Measurements from ENCODE around the gene TNS3. TPM values are rescaled to one million over a fixed set of nuclear protein-coding genes. Genes with fewer than 3 reads are reported as not detected.

Gene TNS3
- polyA plus RNA-seq, 1 of the 3 experiments (the other 2 are of a cell fraction) = 72.3 TPM

DNA sequence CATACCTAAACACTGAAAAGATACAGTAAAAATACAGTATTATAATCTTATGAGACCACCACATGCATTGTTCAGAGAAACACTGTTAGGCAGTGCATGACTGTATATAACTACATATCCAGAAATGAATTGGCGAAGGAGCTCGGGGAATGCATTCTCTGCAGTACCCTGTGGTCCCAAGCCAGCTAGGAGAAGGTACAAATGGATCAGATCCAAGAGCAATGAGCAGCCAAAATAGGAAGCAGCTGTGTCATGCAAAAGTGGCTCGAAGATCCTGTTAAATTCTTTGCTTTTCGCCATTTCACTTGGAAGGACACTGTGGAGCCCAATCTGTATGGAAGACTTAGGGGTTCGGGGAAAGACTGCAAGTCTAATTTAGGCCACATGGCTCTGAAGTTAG, 334.8 kb downstream of the TNS3 start (continued):
- TF ChIP-seq TAF1 (IDR thresholded peaks at IDR 0.05; ENCODE audit: borderline replicate concordance, low read depth, low read length) = no peak
- TF ChIP-seq TEAD4 (IDR thresholded peaks at IDR 0.05; ENCODE audit: borderline replicate concordance, insufficient read depth) = no peak

DNA sequence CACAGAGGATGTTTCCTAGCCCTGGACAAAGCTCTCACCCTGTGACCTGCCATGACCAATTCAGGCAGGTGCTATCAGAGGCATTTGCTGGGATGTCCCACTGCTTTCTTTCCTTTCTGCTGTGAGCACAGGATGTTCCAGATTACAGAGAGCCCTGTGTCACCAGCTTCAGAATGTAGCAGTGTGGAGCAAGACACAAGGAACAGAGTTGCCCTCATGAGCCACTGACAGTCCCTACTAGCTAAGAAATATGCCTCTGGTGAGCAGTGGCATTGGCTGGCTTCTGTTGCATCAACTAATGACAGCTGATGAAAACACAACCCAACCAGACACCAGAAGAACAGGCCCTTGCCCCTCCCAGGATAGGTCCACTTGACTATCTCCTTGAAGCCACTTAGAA, 337.2 kb downstream of the TNS3 start:
- H3K27ac ChIP-seq (ENCODE audit: low read depth in 2 of 2, low read length in 1 of 2) = no peak overlapping the region
- H3K79me2 ChIP-seq (ENCODE audit: insufficient read depth) = no peaks in the 10 kb centered on the region
- H3K27me3 ChIP-seq (ENCODE audit: insufficient read depth) = no peaks in the 10 kb centered on the region
- no peaks in the 10 kb centered on the region for H3K4me1 ChIP-seq (ENCODE audit: control insufficient read depth in 1 of 2, insufficient read depth in 2 of 2, low read depth in 1 of 2, low read length in 1 of 2)
- H3K9ac ChIP-seq = no peak overlapping the region
- H3K9me2 ChIP-seq = no peaks in the 10 kb centered on the region
- no peak for TF ChIP-seq GATA2 (CRISPR knock-in tag; IDR thresholded peaks at IDR 0.05)
- ChIA-PET CTCF (interaction anchor here (1.1 to 4.3 kb wide), 5 partner anchors 9 to 64 kb away, joined by 3 to 36 read pairs (median 3); no protein-coding TSS in a partner anchor), POLR2A (no interaction called here)
- DNase-seq = no peak
- H3K4me3 ChIP-seq (ENCODE audit: low read depth in 2 of 2, low read length in 1 of 2) = no peak overlapping the region
- no peaks in the 10 kb centered on the region for H3K36me3 ChIP-seq (replicated peaks in 1 of 2; ENCODE audit: control insufficient read depth in 1 of 2, insufficient read depth in 2 of 2, low read length in 1 of 2)
- no peaks in the 10 kb centered on the region for H3F3A ChIP-seq (replicated peaks; ENCODE audit: insufficient read depth)
- no peaks in the 10 kb centered on the region for H4K20me1 ChIP-seq (ENCODE audit: insufficient read depth)
- H3K4me2 ChIP-seq = no peak overlapping the region
- 0 out of 2 replicates have a peak, but pooled peaks cover 4% of the 10 kb centered on the region for H3K9me3 ChIP-seq
- H2AFZ ChIP-seq (ENCODE audit: low read depth) = no peak overlapping the region

DNA sequence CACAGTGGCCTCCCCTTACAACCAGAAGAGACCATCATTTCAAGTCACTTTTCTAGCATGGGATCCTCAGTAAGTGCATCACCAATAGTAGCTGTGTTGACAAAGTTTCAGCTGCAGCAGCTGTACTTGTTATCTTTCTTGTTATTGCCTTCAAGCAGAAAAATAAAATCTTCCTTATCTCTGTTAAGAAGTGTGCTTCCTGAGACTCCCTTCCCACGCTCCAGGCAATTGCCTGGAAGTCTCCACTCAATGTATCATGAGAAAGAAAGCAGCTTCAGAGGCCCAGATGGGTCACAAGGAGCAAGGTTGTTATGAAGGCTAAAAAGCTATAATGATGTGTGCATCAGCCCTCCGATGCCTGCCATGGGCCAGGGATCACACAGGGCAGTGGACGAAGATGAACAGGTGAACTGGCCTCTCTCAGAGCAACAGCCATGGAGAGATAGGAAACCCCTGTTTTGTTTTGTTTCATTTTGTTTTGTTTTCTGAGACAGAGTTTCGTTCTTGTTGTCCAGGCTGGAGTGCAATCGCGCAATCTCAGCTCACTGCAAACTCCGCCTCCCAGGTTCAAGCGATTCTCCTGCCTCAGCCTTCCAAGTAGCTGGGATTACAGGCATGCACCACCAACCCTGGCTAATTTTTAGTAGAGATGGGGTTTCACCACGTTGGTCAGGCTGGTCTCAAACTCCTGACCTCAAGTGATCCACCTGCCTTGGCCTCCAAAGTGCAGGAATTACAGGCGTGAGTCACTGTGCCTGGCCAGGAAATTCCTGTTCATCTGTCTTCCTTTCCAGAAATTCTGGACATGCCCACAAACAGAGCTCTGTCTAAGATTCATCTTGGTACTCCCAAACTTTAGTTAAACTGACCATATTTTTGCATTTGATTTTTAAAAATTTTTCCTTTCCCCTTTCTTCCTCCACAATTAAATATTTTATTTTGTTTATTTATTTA, 340.5 kb downstream of the TNS3 start:
- no peaks in the 10 kb centered on the region for H3K9me3 ChIP-seq
- no peak overlapping the region for H3K9ac ChIP-seq
- H3K9me2 ChIP-seq = no peaks in the 10 kb centered on the region
- no peak overlapping the region for H3K4me2 ChIP-seq
- ChIA-PET POLR2A (no interaction called here), CTCF (interaction anchor here (1.2 to 4.3 kb wide), 3 partner anchors 12 to 194 kb away, joined by 4 to 34 read pairs (median 6); no protein-coding TSS in a partner anchor)
- no peak overlapping the region for H2AFZ ChIP-seq (ENCODE audit: low read depth)
- H3K36me3 ChIP-seq (replicated peaks in 1 of 2; ENCODE audit: control insufficient read depth in 1 of 2, insufficient read depth in 2 of 2, low read length in 1 of 2) = no peaks in the 10 kb centered on the region
- no peaks in the 10 kb centered on the region for H3F3A ChIP-seq (replicated peaks; ENCODE audit: insufficient read depth)
- no peak overlapping the region for H3K4me3 ChIP-seq (ENCODE audit: low read depth in 2 of 2, low read length in 1 of 2)
- no peaks in the 10 kb centered on the region for H4K20me1 ChIP-seq (ENCODE audit: insufficient read depth)
- WGBS (ENCODE audit: low lambda C conversion rate) = 85% methylated on average over 10 of the region's 10 CpGs
- no peak overlapping the region for H3K27ac ChIP-seq (ENCODE audit: low read depth in 2 of 2, low read length in 1 of 2)
- no peaks in the 10 kb centered on the region for H3K4me1 ChIP-seq (ENCODE audit: control insufficient read depth in 1 of 2, insufficient read depth in 2 of 2, low read depth in 1 of 2, low read length in 1 of 2)
- no peak for DNase-seq
- H3K27me3 ChIP-seq (ENCODE audit: insufficient read depth) = peaks cover 5% of the 10 kb centered on the region
- H3K79me2 ChIP-seq (ENCODE audit: insufficient read depth) = no peaks in the 10 kb centered on the region
- TF ChIP-seq RXRA (IDR thresholded peaks at IDR 0.05; ENCODE audit: borderline replicate concordance, low read depth) (no peak), MEF2A (IDR thresholded peaks at IDR 0.05; ENCODE audit: borderline replicate concordance, low read depth) (no peak), RFX5 (IDR thresholded peaks at IDR 0.05; ENCODE audit: low read length) (no peak), TEAD4 (IDR thresholded peaks at IDR 0.05; ENCODE audit: borderline replicate concordance, insufficient read depth) (no peak), NRF1 (IDR thresholded peaks at IDR 0.05; ENCODE audit: low read depth, low read length) (no peak), RAD21 (IDR thresholded peaks at IDR 0.05; ENCODE audit: low read length) (no peak), EP300 (IDR thresholded peaks at IDR 0.05; ENCODE audit: borderline replicate concordance in 1 of 2, low read depth in 1 of 2, low read length in 1 of 2) (no peak), FOXM1 (IDR thresholded peaks at IDR 0.05; ENCODE audit: low read depth) (no peak), NFIC (IDR thresholded peaks at IDR 0.05; ENCODE audit: borderline replicate concordance) (no peak), JUND (IDR thresholded peaks at IDR 0.05) (no peak), TAF1 (IDR thresholded peaks at IDR 0.05; ENCODE audit: borderline replicate concordance, low read depth, low read length) (no peak)
- TF ChIP-seq, protein P1, sequence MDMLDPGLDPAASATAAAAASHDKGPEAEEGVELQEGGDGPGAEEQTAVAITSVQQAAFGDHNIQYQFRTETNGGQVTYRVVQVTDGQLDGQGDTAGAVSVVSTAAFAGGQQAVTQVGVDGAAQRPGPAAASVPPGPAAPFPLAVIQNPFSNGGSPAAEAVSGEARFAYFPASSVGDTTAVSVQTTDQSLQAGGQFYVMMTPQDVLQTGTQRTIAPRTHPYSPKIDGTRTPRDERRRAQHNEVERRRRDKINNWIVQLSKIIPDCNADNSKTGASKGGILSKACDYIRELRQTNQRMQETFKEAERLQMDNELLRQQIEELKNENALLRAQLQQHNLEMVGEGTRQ (IDR thresholded peaks at IDR 0.05; ENCODE audit: borderline replicate concordance, low read depth, low read length) = no peak
- TF ChIP-seq, protein P2, sequence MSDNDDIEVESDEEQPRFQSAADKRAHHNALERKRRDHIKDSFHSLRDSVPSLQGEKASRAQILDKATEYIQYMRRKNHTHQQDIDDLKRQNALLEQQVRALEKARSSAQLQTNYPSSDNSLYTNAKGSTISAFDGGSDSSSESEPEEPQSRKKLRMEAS (IDR thresholded peaks at IDR 0.05; ENCODE audit: low read depth) = no peak
- TF ChIP-seq, protein P3, sequence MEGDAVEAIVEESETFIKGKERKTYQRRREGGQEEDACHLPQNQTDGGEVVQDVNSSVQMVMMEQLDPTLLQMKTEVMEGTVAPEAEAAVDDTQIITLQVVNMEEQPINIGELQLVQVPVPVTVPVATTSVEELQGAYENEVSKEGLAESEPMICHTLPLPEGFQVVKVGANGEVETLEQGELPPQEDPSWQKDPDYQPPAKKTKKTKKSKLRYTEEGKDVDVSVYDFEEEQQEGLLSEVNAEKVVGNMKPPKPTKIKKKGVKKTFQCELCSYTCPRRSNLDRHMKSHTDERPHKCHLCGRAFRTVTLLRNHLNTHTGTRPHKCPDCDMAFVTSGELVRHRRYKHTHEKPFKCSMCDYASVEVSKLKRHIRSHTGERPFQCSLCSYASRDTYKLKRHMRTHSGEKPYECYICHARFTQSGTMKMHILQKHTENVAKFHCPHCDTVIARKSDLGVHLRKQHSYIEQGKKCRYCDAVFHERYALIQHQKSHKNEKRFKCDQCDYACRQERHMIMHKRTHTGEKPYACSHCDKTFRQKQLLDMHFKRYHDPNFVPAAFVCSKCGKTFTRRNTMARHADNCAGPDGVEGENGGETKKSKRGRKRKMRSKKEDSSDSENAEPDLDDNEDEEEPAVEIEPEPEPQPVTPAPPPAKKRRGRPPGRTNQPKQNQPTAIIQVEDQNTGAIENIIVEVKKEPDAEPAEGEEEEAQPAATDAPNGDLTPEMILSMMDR (IDR thresholded peaks at IDR 0.05) = no peak
- TF ChIP-seq, protein P4, sequence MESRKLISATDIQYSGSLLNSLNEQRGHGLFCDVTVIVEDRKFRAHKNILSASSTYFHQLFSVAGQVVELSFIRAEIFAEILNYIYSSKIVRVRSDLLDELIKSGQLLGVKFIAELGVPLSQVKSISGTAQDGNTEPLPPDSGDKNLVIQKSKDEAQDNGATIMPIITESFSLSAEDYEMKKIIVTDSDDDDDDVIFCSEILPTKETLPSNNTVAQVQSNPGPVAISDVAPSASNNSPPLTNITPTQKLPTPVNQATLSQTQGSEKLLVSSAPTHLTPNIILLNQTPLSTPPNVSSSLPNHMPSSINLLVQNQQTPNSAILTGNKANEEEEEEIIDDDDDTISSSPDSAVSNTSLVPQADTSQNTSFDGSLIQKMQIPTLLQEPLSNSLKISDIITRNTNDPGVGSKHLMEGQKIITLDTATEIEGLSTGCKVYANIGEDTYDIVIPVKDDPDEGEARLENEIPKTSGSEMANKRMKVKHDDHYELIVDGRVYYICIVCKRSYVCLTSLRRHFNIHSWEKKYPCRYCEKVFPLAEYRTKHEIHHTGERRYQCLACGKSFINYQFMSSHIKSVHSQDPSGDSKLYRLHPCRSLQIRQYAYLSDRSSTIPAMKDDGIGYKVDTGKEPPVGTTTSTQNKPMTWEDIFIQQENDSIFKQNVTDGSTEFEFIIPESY (IDR thresholded peaks at IDR 0.05; ENCODE audit: borderline replicate concordance, low read depth) = no peak
- TF ChIP-seq, protein P5, sequence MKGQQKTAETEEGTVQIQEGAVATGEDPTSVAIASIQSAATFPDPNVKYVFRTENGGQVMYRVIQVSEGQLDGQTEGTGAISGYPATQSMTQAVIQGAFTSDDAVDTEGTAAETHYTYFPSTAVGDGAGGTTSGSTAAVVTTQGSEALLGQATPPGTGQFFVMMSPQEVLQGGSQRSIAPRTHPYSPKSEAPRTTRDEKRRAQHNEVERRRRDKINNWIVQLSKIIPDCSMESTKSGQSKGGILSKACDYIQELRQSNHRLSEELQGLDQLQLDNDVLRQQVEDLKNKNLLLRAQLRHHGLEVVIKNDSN (IDR thresholded peaks at IDR 0.05; ENCODE audit: borderline replicate concordance, low read depth) = no peak

Data from SK-N-SH (cell line).